Pancreas (tissue), 10 donors: Measurements from ENCODE around the gene HOXD4. TPM values are rescaled to one million over a fixed set of nuclear protein-coding genes. Genes with fewer than 3 reads are reported as not detected.

Experiments
- ATAC-seq, 4 donors: fragments of 200-7000 bp; cut with Tn5 transposase; one replicate each; pipeline versions ENCODE4 v1.8.0 to v1.9.1; 2020; ENCODE audit warnings: mild to moderate bottlenecking in 4 of 4, moderate library complexity in 4 of 4
- DNase-seq, 6 donors: peaks; one replicate each; pipeline ENCODE4 v3.0.0-alpha.2; 2020
- FAIRE-seq: peaks from 2 replicates; lab custom pipeline; 2012; peaks lifted over from hg19 to GRCh38; lab: Jason Lieb, UNC
- H3K27ac ChIP-seq, 4 donors: fragments of 200-600 bp; sonication (generic); 1 replicate in 3 of 4; 2 replicates in 1 of 4; pipeline versions ENCODE4 v1.5.0 to v1.8.0; 2020
- H3K27me3 ChIP-seq, 4 donors: fragments of 200-600 bp; one replicate each; pipeline ENCODE4 v1.8.0; 2021
- H3K36me3 ChIP-seq, 3 donors: fragments of 200-600 bp; sonication (generic) in 1 of 3; one replicate each; pipeline versions ENCODE4 v1.5.0 to v1.8.0; 2020 to 2021
- H3K4me1 ChIP-seq, 3 donors: fragments of 200-600 bp; one replicate each; pipeline ENCODE4 v1.8.0; 2021
- H3K4me3 ChIP-seq, 4 donors: fragments of 200-600 bp; sonication (generic) in 2 of 4; one replicate each; pipeline versions ENCODE4 v1.5.0 to v1.8.0; 2020 to 2021
- H3K9me3 ChIP-seq, 4 donors: fragments of 200-600 bp; one replicate each; pipeline ENCODE4 v1.8.0; 2021
- WGBS, 2 donors: extraction: QIAGEN DNeasy Blood & Tissue Kit; methylation state at CpG; one replicate each; pipeline ENCODE4 v1.1.7; 2013; 5-methylcytosine and 5-hydroxymethylcytosine counted together
- intact Hi-C, 3 donors: fragments of 100-400 bp; cut with DNase I; formaldehyde crosslinking; loops; one replicate each; pipeline versions ENCODE4 v1.11.1 to v1.14.2; 2022
- polyA plus RNA-seq, 2 donors: library from polyadenylated mRNA; stranded (reverse); fragments of 200-250 nt; gene quantifications; one replicate each; pipeline ENCODE4 v1.2.3, GENCODE V29; 2013
- total RNA-seq, 6 donors: library from RNA; stranded (reverse); fragmentation: NEBNext Ultra II Directional in 4 of 6; extraction: Animal tissue kit (Norgen Biotek cat#: 25700) in 4 of 6; gene quantifications; one replicate each; pipeline versions ENCODE4 v1.2.1 to v1.2.4, GENCODE V29; 2021 to 2023
- TF ChIP-seq, protein P1 (sequence below), 4 donors: fragments of 200-600 bp; sonication (generic) in 3 of 4; IDR thresholded peaks; one replicate each; pipeline versions ENCODE4 v1.5.0 to v1.8.0; 2021; ENCODE audit warnings: antibody characterized with exemption in 4 of 4
- donor health status: healthy with polysubstance abuse.
- donor health status: DM: no; HTN: no; CAD: no; lungs with moderate emphysema.
- donor health status: DM: no; HTN: no; CAD: no.
- donor health status: control.
- donor health status: control.
- donor health status: Bipolar disorder and iron deficiency.
- donor health status: DM: yes; HTN: yes; CAD: no.
- donor health status: DM: no; HTN: no; CAD: no.
- donor health status: DM: no; HTN: no; CAD: no.
- donor health status: DM: yes; HTN: yes; CAD: no.

Gene HOXD4
- total and polyA plus RNA-seq, 8 donors, result 0.13 to 1.8 (median 0.31) TPM; not detected in 2

DNA sequence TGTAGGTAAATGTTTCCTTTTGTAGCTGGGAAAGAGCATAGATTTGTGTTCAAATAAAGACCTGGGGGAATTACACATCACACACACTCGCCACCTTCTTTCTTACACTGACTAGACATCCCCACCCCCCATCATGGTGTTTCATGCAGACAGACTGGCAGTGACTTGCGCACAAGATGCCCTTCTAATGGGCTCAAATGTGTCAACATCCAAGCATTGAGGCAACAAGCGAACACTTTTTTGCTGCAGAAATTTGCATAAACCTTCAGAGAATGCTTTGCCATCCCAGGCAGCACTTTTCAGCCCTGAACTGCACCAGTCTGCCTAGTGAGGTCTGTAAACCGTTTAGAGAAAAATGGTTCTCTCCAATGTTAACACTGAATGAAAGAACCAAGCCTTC is 17.3 kb upstream of the HOXD4 start:
- no peaks in the 10 kb centered on the region for H3K9me3 ChIP-seq
- no peak overlapping the region for H3K27ac ChIP-seq
- WGBS, 2 donors, result 19 to 21% methylated on average over 4 of the region's 4 CpGs
- intact Hi-C loops, result loop anchor here in 2 of 3 donors (10.0 kb wide), 2 partner anchors 321 to 431 kb away; no protein-coding TSS in a partner anchor
- ATAC-seq, result no peak
- no peak for DNase-seq
- H3K36me3 ChIP-seq, result no peaks in the 10 kb centered on the region
- peaks cover 0 to 14% (median 5%) of the 10 kb centered on the region in 3 donors for H3K4me1 ChIP-seq
- H3K4me3 ChIP-seq, result no peak overlapping the region
- TF ChIP-seq, protein P1, sequence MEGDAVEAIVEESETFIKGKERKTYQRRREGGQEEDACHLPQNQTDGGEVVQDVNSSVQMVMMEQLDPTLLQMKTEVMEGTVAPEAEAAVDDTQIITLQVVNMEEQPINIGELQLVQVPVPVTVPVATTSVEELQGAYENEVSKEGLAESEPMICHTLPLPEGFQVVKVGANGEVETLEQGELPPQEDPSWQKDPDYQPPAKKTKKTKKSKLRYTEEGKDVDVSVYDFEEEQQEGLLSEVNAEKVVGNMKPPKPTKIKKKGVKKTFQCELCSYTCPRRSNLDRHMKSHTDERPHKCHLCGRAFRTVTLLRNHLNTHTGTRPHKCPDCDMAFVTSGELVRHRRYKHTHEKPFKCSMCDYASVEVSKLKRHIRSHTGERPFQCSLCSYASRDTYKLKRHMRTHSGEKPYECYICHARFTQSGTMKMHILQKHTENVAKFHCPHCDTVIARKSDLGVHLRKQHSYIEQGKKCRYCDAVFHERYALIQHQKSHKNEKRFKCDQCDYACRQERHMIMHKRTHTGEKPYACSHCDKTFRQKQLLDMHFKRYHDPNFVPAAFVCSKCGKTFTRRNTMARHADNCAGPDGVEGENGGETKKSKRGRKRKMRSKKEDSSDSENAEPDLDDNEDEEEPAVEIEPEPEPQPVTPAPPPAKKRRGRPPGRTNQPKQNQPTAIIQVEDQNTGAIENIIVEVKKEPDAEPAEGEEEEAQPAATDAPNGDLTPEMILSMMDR (IDR thresholded peaks at IDR 0.05), result no peak
- FAIRE-seq, result no peak
- H3K27me3 ChIP-seq, result peaks cover 5 to 76% (median 32%) of the 10 kb centered on the region in 4 donors

DNA sequence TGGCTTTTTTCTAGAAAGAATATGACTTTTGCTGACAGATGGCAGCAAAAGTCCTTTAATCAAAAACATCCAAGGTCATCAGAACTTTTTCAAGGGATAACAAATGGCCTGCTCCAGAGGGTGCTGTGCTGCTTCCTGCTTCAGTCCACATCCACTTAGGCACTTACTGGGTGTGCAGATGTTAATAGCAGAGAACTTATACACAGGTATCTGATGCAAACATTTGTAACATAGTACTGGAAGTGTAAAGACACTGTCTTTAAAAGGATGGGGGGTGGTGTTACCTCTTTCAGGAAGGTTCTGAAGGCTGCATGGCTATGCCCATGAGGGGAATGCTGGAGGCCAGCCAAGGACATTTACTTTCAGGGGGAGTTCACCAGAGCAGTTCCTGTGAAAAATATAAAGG is 16.3 kb upstream of the HOXD4 start:
- H3K36me3 ChIP-seq, result no peaks in the 10 kb centered on the region
- H3K4me3 ChIP-seq, result no peak overlapping the region
- ATAC-seq (no peak), DNase-seq (peak in 1 of 6 donors; percentile 1), FAIRE-seq (no peak)
- H3K27ac ChIP-seq, result no peak overlapping the region
- TF ChIP-seq, protein P1 (IDR thresholded peaks at IDR 0.05), result no peak
- H3K9me3 ChIP-seq, result no peaks in the 10 kb centered on the region
- intact Hi-C loops, result loop anchor here (5.0 to 10.0 kb wide), 3 partner anchors 320 to 507 kb away; no protein-coding TSS in a partner anchor
- peaks cover 0 to 14% (median 5%) of the 10 kb centered on the region in 3 donors for H3K4me1 ChIP-seq
- H3K27me3 ChIP-seq, result peaks cover 5 to 82% (median 32%) of the 10 kb centered on the region in 4 donors

DNA sequence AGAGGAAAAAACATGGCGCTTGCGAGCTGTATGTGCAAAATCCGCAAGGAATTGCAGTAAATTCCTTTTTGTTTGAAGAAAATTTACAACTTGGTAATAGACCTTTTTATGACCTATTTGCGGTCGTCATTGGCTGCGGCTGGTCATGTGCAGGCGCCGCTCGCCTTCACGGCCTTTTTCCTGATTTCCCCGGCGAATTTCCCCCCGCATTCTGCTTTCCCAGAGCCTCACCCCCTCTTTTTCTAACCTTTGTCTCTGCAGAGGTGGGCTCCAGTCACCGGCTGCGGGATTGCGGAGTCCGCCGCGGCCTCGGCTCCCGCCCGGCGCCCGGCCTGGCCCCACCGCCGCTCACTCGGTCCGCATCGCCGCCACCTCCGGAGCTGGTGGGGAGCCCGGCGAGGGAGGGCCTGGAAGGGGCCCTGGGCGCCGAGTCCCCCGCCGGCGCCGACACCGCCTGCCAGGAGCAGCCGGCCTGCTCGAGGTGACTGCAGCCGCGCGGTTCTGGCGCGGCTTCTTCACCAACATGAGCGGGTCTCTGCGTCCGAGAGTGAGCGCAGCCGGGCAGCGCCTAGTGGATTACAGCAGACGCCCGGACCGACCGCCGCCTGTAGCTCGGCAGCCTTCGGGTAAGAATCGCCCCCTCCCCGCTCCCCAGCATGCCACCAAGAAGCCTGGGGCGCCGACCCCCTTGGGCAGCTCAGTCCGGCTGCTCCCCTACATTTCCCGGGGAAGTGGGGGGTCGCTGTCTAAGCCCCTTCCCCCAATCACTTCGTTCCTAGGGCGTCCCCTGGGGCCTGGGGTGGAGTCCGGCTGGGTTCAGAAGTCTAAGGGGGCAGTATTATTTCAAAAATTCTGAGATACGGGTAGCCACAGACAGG is 14.7 kb upstream of the HOXD4 start:
- DNase-seq, result peak in 1 of 6 donors; percentile 68
- Histone ChIP-seq H3K36me3 (no peaks in the 10 kb centered on the region), H3K4me1 (peaks cover 0 to 14% (median 5%) of the 10 kb centered on the region in 3 donors), H3K27ac (no peak overlapping the region), H3K9me3 (no peaks in the 10 kb centered on the region), H3K4me3 (peak overlapping the region in 2 of 4 donors; percentile 23 to 35), H3K27me3 (peaks cover 0 to 79% (median 29%) of the 10 kb centered on the region in 4 donors)
- 3 to 6% methylated on average over 64 to 71 of the region's 71 CpGs for WGBS, 2 donors
- intact Hi-C loops, result loop anchor here (5.0 to 10.0 kb wide), 3 partner anchors 318 to 506 kb away; no protein-coding TSS in a partner anchor
- TF ChIP-seq, protein P1 (IDR thresholded peaks at IDR 0.05), result no peak
- peak in 1 of 4 donors; percentile 20 for ATAC-seq
- FAIRE-seq, result no peak

DNA sequence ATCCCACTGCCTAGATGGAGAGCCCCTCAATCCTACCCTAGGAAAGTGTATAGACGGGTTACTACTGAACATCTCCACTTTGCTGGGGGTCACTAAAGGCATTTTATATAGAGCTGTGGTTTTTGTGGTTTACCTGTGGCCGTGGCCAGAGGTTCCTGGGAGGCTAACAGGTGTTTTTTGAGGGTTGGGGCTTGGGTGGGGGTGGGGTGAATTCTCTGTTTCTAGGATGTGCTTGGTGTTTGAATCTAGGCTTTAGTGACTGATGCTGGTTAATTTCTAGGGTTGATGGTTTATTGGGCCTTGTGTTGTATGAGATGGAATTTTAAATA is 14.1 kb upstream of the HOXD4 start:
- WGBS, 2 donors, result 12 to 18% methylated on average over 2 of the region's 2 CpGs
- no peak for ATAC-seq
- TF ChIP-seq, protein P1 (IDR thresholded peaks at IDR 0.05), result no peak
- Histone ChIP-seq H3K27ac (no peak overlapping the region), H3K4me1 (peaks cover 0 to 8% (median 2%) of the 10 kb centered on the region in 3 donors), H3K36me3 (no peaks in the 10 kb centered on the region), H3K27me3 (peaks cover 0 to 73% (median 23%) of the 10 kb centered on the region in 4 donors), H3K9me3 (no peaks in the 10 kb centered on the region), H3K4me3 (no peak overlapping the region)
- no peak for FAIRE-seq
- intact Hi-C loops, result loop anchor here (5.0 to 10.0 kb wide), 3 partner anchors 318 to 505 kb away; no protein-coding TSS in a partner anchor
- DNase-seq, result no peak
